ENCODE measurements around the gene MIA2. TPM values are rescaled to one million over a fixed set of nuclear protein-coding genes. Genes with fewer than 3 reads are reported as not detected.

MIA2 gene
- total RNA-seq, 1 experiment from 2014 or later, result 43.9 TPM

- Histone ChIP-seq H3K27ac (no peak overlapping the region), H3K9me2 (ENCODE audit: insufficient read depth) (no peaks in the 10 kb centered on the region), H3K79me2 (ENCODE audit: low read depth) (no peaks in the 10 kb centered on the region), H3K4me2 (no peak overlapping the region), H2AFZ (no peak overlapping the region), H4K20me1 (ENCODE audit: insufficient read depth) (no peaks in the 10 kb centered on the region), H3K4me3 (no peak overlapping the region), H3F3A (ENCODE audit: insufficient read depth, low read depth) (no peaks in the 10 kb centered on the region), H3K4me1 (replicated peaks; ENCODE audit: insufficient read depth) (peaks cover 8% of the 10 kb centered on the region), H3K36me3 (ENCODE audit: low read depth) (no peaks in the 10 kb centered on the region), H3K9me3 (ENCODE audit: insufficient read depth, low read depth) (no peaks in the 10 kb centered on the region), H3K27me3 (ENCODE audit: insufficient read depth, low read depth) (no peaks in the 10 kb centered on the region)
- intact Hi-C loops (cut with micrococcal nuclease; ENCODE audit: unreplicated experiment), result no loop called here
- no peak for TF ChIP-seq CTCF (conservative IDR thresholded peaks at IDR 0.05)
- no peak for TF ChIP-seq EZH2 (IDR thresholded peaks at IDR 0.05; ENCODE audit: low read depth)
- POLR2A ChIA-PET (ENCODE audit: unreplicated experiment), result no interaction called here
- CTCF ChIA-PET, result no interaction called here
- DNase-seq, result no peak
- BruUV-seq (replicated peaks), result no TSS peak
Observed at GRCh38 chr14:39211109-39211741, 22.5 kb upstream of the MIA2 start.

- no peaks in the 10 kb centered on the region for H3K79me2 ChIP-seq (ENCODE audit: low read depth)
- H2AFZ ChIP-seq, result no peak overlapping the region
- POLR2A ChIA-PET (ENCODE audit: unreplicated experiment), result no interaction called here
- H3K27ac ChIP-seq, result no peak overlapping the region
- no peaks in the 10 kb centered on the region for H3K9me3 ChIP-seq (ENCODE audit: insufficient read depth, low read depth)
- peaks cover 15% of the 10 kb centered on the region for H3K4me1 ChIP-seq (replicated peaks; ENCODE audit: insufficient read depth)
- CTCF ChIA-PET, result no interaction called here
- intact Hi-C loops (cut with micrococcal nuclease; ENCODE audit: unreplicated experiment), result no loop called here
- BruUV-seq (replicated peaks), result no TSS peak
- no peak for DNase-seq
- no peaks in the 10 kb centered on the region for H4K20me1 ChIP-seq (ENCODE audit: insufficient read depth)
- no peaks in the 10 kb centered on the region for H3K36me3 ChIP-seq (ENCODE audit: low read depth)
- H3K9me2 ChIP-seq (ENCODE audit: insufficient read depth), result no peaks in the 10 kb centered on the region
- no peak overlapping the region for H3K4me2 ChIP-seq
- H3K27me3 ChIP-seq (ENCODE audit: insufficient read depth, low read depth), result no peaks in the 10 kb centered on the region
- H3K4me3 ChIP-seq, result no peak overlapping the region
- TF ChIP-seq CTCF (conservative IDR thresholded peaks at IDR 0.05) (no peak), EZH2 (IDR thresholded peaks at IDR 0.05; ENCODE audit: low read depth) (no peak)
- peaks cover 5% of the 10 kb centered on the region; the same call in 1 of the 2 replicates for H3F3A ChIP-seq (ENCODE audit: insufficient read depth, low read depth)
Observed at GRCh38 chr14:39212034-39212433, 21.7 kb upstream of the MIA2 start.

- Histone ChIP-seq H3K79me2 (ENCODE audit: low read depth) (no peaks in the 10 kb centered on the region), H3K4me3 (no peak overlapping the region), H2AFZ (no peak overlapping the region), H3K36me3 (ENCODE audit: low read depth) (no peaks in the 10 kb centered on the region), H3K4me2 (no peak overlapping the region), H3K4me1 (replicated peaks; ENCODE audit: insufficient read depth) (peaks cover 22% of the 10 kb centered on the region), H3K27ac (no peak overlapping the region), H3F3A (ENCODE audit: insufficient read depth, low read depth) (peaks cover 12% of the 10 kb centered on the region; the same call in 1 of the 2 replicates), H3K9me2 (ENCODE audit: insufficient read depth) (no peaks in the 10 kb centered on the region), H4K20me1 (ENCODE audit: insufficient read depth) (no peaks in the 10 kb centered on the region), H3K9me3 (ENCODE audit: insufficient read depth, low read depth) (no peaks in the 10 kb centered on the region; the same call in 1 of the 2 replicates), H3K27me3 (ENCODE audit: insufficient read depth, low read depth) (no peaks in the 10 kb centered on the region)
- TF ChIP-seq EZH2 (IDR thresholded peaks at IDR 0.05; ENCODE audit: low read depth) (no peak), CTCF (conservative IDR thresholded peaks at IDR 0.05) (no peak)
- intact Hi-C loops (cut with micrococcal nuclease; ENCODE audit: unreplicated experiment), result no loop called here
- BruUV-seq (replicated peaks), result no TSS peak
- CTCF ChIA-PET, result no interaction called here
- no peak for DNase-seq
- POLR2A ChIA-PET (ENCODE audit: unreplicated experiment), result no interaction called here
Observed at GRCh38 chr14:39212693-39213092, 21.0 kb upstream of the MIA2 start.
